Umbilical cord (tissue), 1 donor: ENCODE data around the gene SOD2. TPM values are rescaled to one million over a fixed set of nuclear protein-coding genes. Genes with fewer than 3 reads are reported as not detected.

Source experiments
- total RNA-seq: library from RNA; depleted of rRNA; stranded (reverse); fragments of >200 nt; gene quantifications from one replicate; pipeline ENCODE4 v1.2.3, GENCODE V29; 2014; ENCODE audit warnings: low replicate concordance; ENCODE audit not compliant: insufficient read depth

SOD2 gene
- total RNA-seq, 1 donor from 2014 or later: 275 TPM

Other genes with a start within 250 kb of the SOD2 start
- gene WTAP, start 34.3 kb upstream of the SOD2 start, total RNA-seq: 111 TPM
- 26.5 TPM for gene ACAT2, start 68.8 kb upstream of the SOD2 start, total RNA-seq
- 155 TPM for gene TCP1, start 96.4 kb upstream of the SOD2 start, total RNA-seq
- 47.2 TPM for gene MRPL18, start 97.2 kb upstream of the SOD2 start, total RNA-seq
- gene PNLDC1, start 107.0 kb upstream of the SOD2 start, total RNA-seq: not detected
- gene MAS1, start 197.7 kb upstream of the SOD2 start, total RNA-seq: 1.7 TPM